Measurements from ENCODE around the gene ALDOA. TPM values are rescaled to one million over a fixed set of nuclear protein-coding genes. Genes with fewer than 3 reads are reported as not detected.

ALDOA gene
- total and polyA plus RNA-seq, 2 experiments from 2014 or later = 397 to 882 TPM

DNA sequence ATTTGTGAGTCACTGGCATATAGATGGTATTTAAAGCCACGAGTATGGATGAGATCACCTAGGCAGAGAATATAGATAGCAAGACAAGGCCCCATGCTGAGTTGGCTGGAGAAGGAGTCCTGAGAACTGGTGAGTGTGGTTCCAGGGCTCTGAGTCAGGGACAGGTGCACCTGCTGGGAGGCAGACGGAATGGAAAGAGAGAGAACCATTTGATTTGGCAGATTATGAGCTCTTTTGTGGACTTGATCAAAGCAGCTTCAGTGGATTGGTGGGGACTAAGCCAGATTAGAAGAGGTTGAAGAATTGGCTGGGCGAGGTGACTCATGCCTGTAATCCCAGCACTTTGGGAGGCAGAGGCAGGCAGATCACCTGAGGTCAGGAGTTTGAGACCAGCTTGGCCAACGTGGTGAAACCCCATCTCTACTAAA, 46.8 kb upstream of the ALDOA start:
- Histone ChIP-seq H3K27ac (no peak overlapping the region), H3K36me3 (replicated peaks; ENCODE audit: insufficient read depth, low read depth) (no peaks in the 10 kb centered on the region), H3K4me3 (no peak overlapping the region), H3K9me2 (replicated peaks; ENCODE audit: insufficient read depth) (no peaks in the 10 kb centered on the region), H3K4me2 (no peak overlapping the region), H3K9me3 (ENCODE audit: low read depth) (no peaks in the 10 kb centered on the region), H2AFZ (no peak overlapping the region), H4K20me1 (ENCODE audit: insufficient read depth, poor library complexity, severe bottlenecking) (no peaks in the 10 kb centered on the region), H3K27me3 (no peaks in the 10 kb centered on the region), H3K79me2 (no peaks in the 10 kb centered on the region), H3K4me1 (ENCODE audit: insufficient read depth) (no peaks in the 10 kb centered on the region)
- 73% methylated on average over 4 of the region's 4 CpGs for WGBS (ENCODE audit: low lambda C conversion rate, missing lambda C conversion rate)
- DNase-seq (ENCODE audit: low spot score) = no peak
- TF ChIP-seq, protein P1, sequence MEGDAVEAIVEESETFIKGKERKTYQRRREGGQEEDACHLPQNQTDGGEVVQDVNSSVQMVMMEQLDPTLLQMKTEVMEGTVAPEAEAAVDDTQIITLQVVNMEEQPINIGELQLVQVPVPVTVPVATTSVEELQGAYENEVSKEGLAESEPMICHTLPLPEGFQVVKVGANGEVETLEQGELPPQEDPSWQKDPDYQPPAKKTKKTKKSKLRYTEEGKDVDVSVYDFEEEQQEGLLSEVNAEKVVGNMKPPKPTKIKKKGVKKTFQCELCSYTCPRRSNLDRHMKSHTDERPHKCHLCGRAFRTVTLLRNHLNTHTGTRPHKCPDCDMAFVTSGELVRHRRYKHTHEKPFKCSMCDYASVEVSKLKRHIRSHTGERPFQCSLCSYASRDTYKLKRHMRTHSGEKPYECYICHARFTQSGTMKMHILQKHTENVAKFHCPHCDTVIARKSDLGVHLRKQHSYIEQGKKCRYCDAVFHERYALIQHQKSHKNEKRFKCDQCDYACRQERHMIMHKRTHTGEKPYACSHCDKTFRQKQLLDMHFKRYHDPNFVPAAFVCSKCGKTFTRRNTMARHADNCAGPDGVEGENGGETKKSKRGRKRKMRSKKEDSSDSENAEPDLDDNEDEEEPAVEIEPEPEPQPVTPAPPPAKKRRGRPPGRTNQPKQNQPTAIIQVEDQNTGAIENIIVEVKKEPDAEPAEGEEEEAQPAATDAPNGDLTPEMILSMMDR (IDR thresholded peaks at IDR 0.05; ENCODE audit: poor library complexity) = no peak
- TF ChIP-seq EZH2 (IDR thresholded peaks at IDR 0.05; ENCODE audit: borderline replicate concordance) (no peak), EZH2phosphoT487 (IDR thresholded peaks at IDR 0.05; ENCODE audit: low read depth, severe bottlenecking, unreplicated experiment) (no peak)

DNA sequence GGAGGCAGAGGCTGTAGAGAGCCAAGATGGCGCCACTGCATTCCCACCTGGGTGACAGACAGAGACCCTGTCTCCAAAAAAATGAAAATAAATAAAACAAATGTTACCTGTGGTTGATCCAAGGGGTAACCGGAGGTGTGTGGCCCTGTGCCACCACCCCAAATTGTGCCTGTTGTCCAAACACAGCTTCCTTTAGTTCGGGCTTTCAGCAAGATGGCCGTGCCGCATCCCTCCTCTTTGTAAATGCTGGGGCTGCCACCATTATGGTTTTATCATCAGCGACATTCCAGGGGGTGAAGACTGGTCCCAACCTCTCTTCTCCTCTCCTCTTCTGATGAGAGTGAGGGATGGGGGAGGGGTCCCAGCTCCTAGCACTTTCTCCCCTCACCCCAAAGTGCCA, 42.7 kb upstream of the ALDOA start, which contains the start of gene C16orf92:
C16orf92 (plus strand) TSS at position 312 of the 400 bp plus-strand sequence. CDS start 143 bp downstream, outside the sequence.
- 90% methylated on average over 6 of the region's 6 CpGs for whole genome bisulfite sequencing (ENCODE audit: low lambda C conversion rate, missing lambda C conversion rate)
- no peaks in the 10 kb centered on the region for H4K20me1 ChIP-seq (ENCODE audit: insufficient read depth, poor library complexity, severe bottlenecking)
- no peaks in the 10 kb centered on the region for H3K79me2 ChIP-seq
- H3K4me2 ChIP-seq = no peak within 1 kb of the TSS
- H2AFZ ChIP-seq = no peak within 1 kb of the TSS
- H3K27me3 ChIP-seq = peaks cover 14% of the 10 kb centered on the region
- no peaks in the 10 kb centered on the region for H3K9me2 ChIP-seq (replicated peaks; ENCODE audit: insufficient read depth)
- no peak within 1 kb of the TSS for H3K4me3 ChIP-seq
- TF ChIP-seq, protein P1 (IDR thresholded peaks at IDR 0.05; ENCODE audit: poor library complexity) = no peak
- TF ChIP-seq EZH2 (IDR thresholded peaks at IDR 0.05; ENCODE audit: borderline replicate concordance) (no peak), EZH2phosphoT487 (IDR thresholded peaks at IDR 0.05; ENCODE audit: low read depth, severe bottlenecking, unreplicated experiment) (no peak)
- no peak for DNase-seq (ENCODE audit: low spot score)
- H3K27ac ChIP-seq = no peak within 1 kb of the TSS
- H3K4me1 ChIP-seq (ENCODE audit: insufficient read depth) = no peaks in the 10 kb centered on the region
- no peaks in the 10 kb centered on the region for H3K9me3 ChIP-seq (ENCODE audit: low read depth)
- no peaks in the 10 kb centered on the region for H3K36me3 ChIP-seq (replicated peaks; ENCODE audit: insufficient read depth, low read depth)

DNA sequence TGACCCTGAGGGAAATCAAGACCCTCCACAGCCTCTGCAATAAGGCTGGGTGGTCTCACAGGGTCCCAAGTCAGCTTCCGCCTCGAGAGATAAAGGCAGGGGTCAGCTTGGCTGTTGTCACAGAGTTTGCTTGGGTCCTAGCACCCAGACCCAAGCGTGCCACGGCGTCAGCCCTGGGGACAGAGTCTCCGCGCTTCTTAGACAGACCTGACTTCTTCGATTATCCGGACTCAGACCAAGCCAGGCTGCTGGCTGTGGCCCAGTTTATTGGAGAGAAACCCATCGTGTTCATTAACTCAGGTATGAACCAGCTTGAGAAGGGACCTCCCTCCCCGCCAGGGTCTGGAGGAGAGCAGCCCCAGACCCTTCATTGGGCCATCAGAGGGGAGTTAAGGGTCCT, 42.0 kb upstream of the ALDOA start:
- Histone ChIP-seq H3K9me2 (replicated peaks; ENCODE audit: insufficient read depth) (no peaks in the 10 kb centered on the region), H2AFZ (no peak overlapping the region), H3K79me2 (no peaks in the 10 kb centered on the region), H3K4me3 (no peak overlapping the region), H3K4me1 (ENCODE audit: insufficient read depth) (no peaks in the 10 kb centered on the region), H3K27me3 (peaks cover 21% of the 10 kb centered on the region), H3K27ac (no peak overlapping the region), H3K9me3 (ENCODE audit: low read depth) (no peaks in the 10 kb centered on the region), H3K36me3 (replicated peaks; ENCODE audit: insufficient read depth, low read depth) (no peaks in the 10 kb centered on the region), H4K20me1 (ENCODE audit: insufficient read depth, poor library complexity, severe bottlenecking) (no peaks in the 10 kb centered on the region), H3K4me2 (no peak overlapping the region)
- WGBS (ENCODE audit: low lambda C conversion rate, missing lambda C conversion rate) = 90% methylated on average over 8 of the region's 11 CpGs
- TF ChIP-seq, protein P1 (IDR thresholded peaks at IDR 0.05; ENCODE audit: poor library complexity) = no peak
- TF ChIP-seq EZH2 (IDR thresholded peaks at IDR 0.05; ENCODE audit: borderline replicate concordance) (no peak), EZH2phosphoT487 (IDR thresholded peaks at IDR 0.05; ENCODE audit: low read depth, severe bottlenecking, unreplicated experiment) (no peak)
- no peak for DNase-seq (ENCODE audit: low spot score)

Data from hepatocyte (in vitro differentiated cells).